Neural cell (in vitro differentiated cells): ENCODE data around the gene SERGEF.

ENCODE experiments used
- CTCF ChIP-seq: fragments of 450-650 bp; IDR thresholded peaks from 2 replicates; pipeline ENCODE4 v1.5.1; 2014; ENCODE audit warnings: antibody characterized with exemption, mild to moderate bottlenecking, moderate library complexity; ENCODE audit not compliant: poor library complexity, severe bottlenecking
- EP300 ChIP-seq: fragments of 450-650 bp; conservative IDR thresholded peaks from 2 replicates; pipeline ENCODE4 v1.6.1; 2014; ENCODE audit warnings: antibody characterized with exemption, mild to moderate bottlenecking, moderate library complexity; ENCODE audit not compliant: poor library complexity, severe bottlenecking
- EZH2 ChIP-seq: fragments of 200-600, 300-800 bp; shearing (Covaris generic), sonication (generic); IDR thresholded peaks from 2 replicates; pipeline ENCODE4 v1.6.1; 2014; ENCODE audit warnings: antibody characterized with exemption, low read length, borderline replicate concordance, mild to moderate bottlenecking; ENCODE audit not compliant: insufficient read depth, poor library complexity, severe bottlenecking
- MXI1 ChIP-seq: fragments of 450-650 bp; conservative IDR thresholded peaks from 2 replicates; pipeline ENCODE4 v1.6.1; 2014; ENCODE audit warnings: antibody characterized with exemption, mild to moderate bottlenecking; ENCODE audit not compliant: poor library complexity, severe bottlenecking
- POLR2AphosphoS5 ChIP-seq: IDR thresholded peaks from 2 replicates; pipeline ENCODE4 v1.6.1; 2012
- RAD21 ChIP-seq: fragments of 450-650 bp; conservative IDR thresholded peaks from 2 replicates; pipeline ENCODE4 v1.6.1; 2014; ENCODE audit warnings: antibody characterized with exemption, mild to moderate bottlenecking, moderate library complexity
- REST ChIP-seq: IDR thresholded peaks from 2 replicates; pipeline ENCODE4 v1.6.1; 2012; ENCODE audit warnings: borderline replicate concordance
- SMC3 ChIP-seq: fragments of 450-650 bp; conservative IDR thresholded peaks from 2 replicates; pipeline ENCODE4 v1.6.1; 2014; ENCODE audit warnings: antibody characterized with exemption, mild to moderate bottlenecking, moderate library complexity; ENCODE audit not compliant: poor library complexity
- TAF1 ChIP-seq: IDR thresholded peaks from 2 replicates; pipeline ENCODE4 v1.6.1; 2012; ENCODE audit warnings: low read depth

GRCh38 chr11:17769218-17769617 lies 243.6 kb downstream of the SERGEF start:
- TF ChIP-seq EZH2 (no peak), REST (no peak), MXI1 (no peak), RAD21 (no peak), CTCF (no peak), TAF1 (no peak), POLR2AphosphoS5 (no peak), EP300 (no peak), SMC3 (no peak)
